NCI-H1092 treated with DMSO at 0.1 percent for 48 hours (cell line): ENCODE data around the gene PRKCE.
"Not testable (repeated sequence)": the region's sequence is repeated elsewhere in the genome, so short reads cannot be mapped to it uniquely, and the experiment has no call there.

Experiments
- DNase-seq: peaks from one replicate; lab custom pipeline; 2025; lab: John Stamatoyannopoulos, UW

Gene PRKCE

DNA sequence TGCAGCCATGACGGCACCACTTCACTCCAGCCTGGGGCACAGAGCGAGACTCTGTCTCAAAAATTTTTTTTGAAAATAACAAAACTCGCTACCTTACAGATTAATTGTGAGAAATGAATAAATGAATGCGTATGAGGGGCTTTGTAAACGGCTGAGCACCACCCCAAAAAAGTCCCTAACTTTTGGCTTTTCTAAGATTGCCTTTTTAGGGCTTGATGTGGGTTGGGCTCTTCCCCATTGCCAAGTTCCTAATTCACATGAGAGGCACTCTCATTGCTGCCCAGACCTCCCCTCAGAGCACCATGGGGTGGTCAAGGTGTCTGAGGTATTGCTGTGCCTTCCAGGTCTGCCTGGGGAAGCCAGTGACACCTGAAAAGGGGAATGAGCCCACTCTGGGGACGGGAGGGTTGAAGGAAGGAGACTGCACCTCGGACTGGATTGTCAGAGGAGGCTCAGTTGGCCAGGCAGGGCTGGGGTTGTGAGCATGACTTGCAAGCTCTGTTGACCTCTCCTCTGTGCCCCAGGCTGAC, 186.4 kb downstream of the PRKCE start:
- DNase-seq: no peak

DNA sequence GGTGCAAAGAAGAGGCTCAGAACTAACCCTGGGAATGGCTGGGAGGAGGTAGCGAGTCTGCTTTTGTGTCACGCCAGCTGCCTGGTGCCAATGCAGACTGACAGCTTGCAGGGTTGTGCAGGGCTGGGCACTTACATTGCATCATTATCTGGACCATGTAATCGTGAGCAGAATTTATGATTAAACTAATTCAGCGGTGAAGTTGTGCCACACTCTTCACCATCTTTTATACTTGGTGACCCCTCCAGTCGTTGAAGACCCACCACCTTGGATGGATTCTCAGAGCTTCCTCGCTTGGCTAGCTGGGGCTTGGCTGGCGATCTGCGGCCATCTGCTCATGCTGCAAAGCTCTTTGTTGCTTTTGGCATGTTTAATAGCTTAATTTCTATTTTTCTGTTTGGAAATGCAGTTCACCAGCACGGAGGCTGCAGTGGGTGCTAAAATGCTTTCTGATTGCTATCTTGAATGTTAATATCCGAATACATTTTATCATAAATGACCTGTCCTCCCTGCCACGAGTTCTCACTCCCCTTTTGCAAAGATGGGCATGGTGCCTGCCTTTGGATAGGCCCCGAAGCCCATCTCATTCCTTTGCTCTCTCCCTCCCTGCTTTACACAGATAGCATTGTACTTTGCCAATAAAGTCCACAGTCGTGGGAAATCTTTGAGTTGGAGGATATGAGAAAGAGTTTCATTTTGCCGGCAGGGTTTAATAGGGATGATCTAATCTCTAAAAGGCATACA, 188.2 kb downstream of the PRKCE start:
- DNase-seq: no peak

DNA sequence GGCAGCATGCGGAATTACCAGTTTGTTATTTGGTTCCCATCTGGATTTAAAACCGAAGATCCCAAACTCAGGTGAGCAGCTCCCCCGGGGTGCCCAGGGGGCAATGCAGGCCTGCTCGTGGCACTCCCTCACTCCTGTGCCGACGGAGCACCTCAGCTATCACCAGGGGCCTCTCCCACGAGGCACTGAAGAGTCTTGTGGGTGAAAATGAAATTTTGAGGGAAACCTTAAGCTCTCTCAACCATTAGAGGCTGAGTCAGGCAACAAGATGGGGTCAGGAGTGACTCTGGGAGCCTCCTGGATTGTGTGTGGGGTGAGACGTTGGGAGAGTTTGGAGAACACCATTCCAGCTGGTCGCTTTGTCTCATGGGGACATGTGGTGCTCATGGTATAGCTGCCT, 189.0 kb downstream of the PRKCE start:
- DNase-seq: no peak

DNA sequence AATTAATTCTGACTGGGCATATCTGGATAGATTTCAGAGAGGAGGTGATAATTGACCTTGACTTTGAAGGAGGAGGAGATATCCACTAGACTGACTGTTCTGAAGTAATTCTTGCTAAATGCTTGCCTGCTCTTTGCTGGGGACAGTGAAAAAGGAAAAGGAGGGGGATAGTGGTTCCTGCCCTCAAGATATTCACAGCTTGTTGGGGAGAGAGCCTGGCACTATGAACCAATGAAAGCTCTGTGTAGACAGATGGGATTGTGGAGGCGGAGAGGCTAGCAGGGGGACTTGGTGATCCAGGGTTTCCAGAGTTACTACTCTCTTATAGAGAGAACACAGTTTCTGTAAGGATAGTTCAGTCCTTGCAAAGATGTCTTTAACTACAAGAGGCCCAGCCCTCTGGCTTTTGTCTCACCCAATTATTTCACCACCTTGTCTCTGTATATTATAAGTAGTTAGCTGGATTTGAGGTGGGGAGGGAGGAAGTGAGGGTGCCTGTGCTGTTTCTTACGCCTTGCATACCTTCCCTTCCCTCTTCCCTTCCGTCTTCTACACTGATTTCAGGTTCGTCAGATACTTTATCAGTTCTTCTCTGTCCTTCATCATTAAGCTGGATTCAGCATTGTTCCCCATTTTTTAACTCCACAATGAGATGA, 190.4 kb downstream of the PRKCE start:
- no peak for DNase-seq

DNA sequence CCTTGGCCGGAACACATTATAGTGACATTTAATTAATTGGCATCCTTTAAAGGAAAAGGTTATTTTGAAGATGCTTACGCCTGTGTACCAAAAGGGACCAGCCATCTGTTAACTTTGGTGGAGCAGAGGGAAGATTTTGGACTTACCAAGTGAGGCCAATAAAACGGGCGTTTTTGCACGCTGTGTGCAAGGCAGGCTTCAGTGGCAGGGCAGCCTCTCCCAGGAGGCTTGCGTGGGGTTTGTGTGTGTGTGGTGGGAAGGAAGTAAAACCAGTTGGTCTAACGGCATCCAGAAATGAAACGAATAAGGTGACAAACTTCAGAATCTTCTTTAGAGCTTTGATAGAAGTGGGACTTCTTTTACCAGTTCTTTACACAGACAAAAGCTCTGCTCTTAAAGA, 191.7 kb downstream of the PRKCE start:
- no peak for DNase-seq

DNA sequence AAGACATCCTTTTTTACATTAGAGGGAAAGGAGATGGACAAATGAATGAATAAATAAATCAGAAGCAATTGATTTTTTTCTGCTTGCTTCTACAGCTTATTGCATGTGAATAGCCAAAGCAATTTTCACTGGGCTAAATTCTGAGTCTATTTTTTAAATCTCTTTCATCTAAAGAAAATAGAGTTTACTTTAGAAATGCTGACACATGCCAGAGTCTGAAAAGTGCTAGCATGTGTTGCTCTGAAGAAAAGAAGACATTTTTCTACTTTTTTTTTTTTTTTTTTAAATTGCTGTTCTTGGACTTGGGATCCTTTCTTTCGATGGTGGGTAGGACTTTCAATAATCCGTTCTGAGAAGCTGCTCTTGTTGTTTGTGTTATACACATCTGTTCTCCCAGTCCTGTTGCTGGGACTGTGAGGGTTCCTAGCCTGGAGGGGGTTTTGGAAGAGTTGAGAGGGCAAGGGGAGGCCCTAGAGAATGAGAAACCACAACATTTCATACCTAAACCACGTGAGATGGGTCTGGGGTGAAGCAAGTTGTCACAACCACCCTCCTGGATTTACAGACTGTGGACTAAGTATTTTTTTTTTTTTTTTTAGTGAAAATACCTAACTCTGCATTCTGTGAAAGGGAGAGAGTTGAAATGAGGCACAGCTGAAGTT, 193.5 kb downstream of the PRKCE start:
- no peak for DNase-seq

DNA sequence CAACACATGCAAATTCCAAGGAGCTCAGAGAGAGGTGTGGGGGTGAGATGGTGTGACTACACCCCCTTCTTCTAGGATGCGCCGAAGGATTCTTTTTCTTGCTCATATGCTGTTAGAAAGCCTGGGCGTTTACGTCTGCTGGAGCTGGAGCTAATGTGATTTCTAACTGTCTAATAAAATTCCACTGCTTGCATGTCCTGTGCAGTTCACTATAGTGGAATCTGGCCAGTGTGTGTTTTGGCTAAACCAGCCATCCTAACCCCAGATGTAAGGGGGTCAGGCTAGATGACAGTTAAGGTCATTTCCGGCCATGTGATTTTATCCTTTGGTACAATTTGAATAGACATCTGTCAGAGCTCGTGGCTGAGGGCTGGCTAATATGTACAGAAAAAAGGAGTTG, 194.1 kb downstream of the PRKCE start:
- DNase-seq: no peak

DNA sequence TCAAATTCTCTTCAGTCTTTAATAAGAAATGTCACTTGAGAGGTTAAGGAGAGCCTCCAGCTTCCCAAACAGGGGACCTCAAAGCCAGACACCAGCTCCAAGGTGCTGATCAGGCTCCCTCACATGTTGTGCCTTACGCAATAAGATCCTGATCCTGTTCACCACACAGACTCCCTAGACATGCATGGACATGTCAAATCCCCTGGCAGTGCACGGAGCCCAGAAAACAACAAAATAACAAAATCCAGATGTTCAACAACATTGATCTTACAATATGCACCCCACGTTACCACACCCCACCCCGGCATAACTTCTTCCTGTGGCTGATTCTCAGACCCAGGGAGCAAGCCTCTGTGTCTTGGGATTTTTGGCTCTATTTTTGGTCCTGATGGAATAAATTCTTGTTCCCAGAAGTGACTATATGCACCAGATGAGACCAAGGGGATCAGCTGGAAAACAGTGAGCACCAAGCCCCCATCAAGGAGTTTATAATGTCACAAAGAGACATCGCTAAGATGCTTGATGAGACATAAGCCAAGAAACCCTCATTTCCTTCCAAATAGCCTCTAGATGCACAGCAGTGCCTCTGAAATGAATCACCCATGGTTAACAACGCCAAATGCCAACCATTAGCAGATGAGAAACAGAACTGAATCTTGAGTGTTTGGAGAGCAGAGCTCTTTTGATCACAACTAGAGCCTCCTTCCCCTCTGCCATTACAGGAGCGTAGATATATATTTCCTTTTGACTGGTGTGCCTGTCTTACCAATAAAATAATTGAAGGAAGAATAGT, 198.2 kb downstream of the PRKCE start:
- DNase-seq: no peak

DNA sequence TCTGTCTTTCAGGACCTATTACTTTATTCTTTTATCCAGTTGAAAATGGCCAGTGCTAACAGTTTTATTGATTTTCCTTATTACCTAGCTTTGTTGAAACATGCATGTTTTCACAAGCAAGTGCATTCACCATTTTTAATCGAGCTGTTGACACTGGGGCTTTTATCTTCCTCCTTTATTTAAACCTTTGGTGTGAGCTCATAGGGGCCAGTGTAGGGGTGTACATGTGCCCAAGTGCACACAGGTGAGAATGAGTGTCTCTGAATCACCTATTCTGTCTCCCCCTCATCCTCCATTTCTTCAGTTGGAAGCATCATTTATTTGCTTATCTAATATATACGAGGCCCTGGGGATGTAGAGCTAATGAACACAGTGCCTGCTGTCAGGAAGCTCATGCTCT, 199.1 kb downstream of the PRKCE start:
- no peak for DNase-seq

DNA sequence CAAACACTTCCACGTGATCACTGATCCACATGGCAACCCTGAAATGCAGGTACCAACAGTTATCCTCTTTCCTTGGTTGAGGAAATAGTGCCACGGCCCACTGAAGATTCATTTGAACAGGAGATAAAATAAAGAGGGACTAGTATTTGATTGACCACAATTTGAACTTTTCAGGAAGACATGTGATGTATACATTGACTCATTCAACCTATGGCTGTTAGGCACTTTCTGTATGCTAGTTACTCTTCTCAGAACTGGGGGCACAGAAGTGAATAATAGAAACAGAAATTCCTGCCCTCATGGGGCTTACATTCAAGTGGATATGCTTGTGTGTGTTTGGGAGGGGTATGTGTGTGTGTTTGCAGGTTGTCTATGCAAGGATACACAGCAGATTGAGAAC, 199.6 kb downstream of the PRKCE start:
- no peak for DNase-seq

DNA sequence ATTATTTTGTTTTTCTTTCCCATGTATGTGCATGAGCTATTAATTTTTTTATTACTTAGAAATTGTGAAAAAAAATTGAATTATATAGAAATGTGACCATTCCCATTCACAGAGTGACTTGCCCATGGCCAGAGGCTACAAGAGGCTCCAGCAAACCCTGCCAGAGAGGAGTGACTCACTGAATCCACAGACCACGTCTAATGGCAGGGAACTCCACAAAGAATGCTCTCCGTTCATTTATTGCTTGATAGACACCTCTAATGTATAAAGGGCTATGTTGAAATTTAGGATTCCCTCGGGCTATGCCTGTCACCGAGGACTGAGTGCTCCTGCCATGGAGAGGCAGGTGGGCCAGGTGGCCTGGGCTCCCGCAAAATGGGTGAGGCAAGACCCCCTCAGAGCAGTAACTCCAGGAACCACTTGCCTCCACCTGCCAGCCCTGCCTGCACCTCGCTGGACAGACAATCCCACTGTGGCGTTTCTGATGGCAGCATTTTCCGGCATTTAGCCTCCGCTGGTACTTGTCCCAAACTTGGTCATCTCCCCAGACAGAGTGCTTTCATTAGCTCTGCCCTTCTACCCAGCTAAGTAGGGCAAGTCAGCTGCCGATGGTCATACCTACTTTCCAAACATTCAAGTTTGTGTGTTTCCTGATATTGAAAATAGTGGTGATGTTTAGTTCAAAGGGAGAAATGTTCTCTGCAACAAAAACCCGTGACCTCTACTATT, 200.3 kb downstream of the PRKCE start:
- no peak for DNase-seq

DNA sequence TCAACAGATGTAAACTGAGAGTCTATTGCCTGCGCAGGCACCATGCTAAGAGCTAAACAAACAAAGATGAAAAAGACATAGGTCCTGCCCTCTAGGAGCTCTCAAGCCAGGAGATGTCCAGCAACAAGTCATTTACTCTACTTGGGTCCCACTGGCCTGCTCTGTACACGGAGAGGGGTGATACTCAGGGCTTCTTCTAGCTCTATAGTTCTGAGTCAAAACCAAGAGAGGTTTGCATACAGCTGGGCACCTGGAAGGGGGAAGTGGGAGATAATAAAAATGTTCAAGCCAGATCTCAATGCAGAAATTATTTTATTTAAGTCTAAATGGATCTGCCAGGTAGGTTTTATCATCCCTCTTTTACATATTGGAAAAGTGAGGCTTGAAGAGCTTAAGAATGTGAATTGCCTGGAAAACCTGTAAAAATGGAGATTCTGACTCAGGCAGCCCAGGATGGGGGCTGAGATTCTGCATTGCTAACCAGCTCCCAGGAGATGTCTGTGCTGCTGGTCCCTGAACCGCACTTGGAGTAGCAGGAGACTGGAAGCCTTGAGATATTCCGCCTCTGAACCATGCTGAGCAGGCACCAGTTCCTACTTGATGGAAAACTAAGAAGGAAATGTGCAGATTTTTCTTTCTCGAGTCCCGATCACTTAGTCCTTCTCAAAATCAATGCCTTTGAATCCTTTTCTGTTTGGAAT, 201.1 kb downstream of the PRKCE start:
- no peak for DNase-seq

DNA sequence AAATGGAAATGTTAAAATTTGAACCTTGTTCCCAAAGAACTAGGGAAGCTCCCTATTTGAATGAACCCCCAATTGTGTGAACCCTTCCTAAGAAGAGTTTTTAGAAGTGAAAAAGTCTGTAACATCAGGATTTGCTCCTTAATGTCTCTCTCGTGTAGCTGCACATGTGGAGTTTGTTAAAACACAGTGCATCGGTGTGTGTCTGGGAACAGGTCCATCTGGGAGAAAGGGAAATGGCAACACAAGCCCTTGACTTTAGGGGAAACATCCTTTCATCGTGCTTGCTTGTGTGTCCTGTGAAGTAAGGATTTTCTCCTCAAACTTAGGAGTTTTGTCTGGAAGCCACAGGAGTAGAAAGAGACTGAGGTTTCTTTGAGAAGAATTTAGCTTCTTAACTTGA, 203.9 kb downstream of the PRKCE start:
- DNase-seq: no peak

DNA sequence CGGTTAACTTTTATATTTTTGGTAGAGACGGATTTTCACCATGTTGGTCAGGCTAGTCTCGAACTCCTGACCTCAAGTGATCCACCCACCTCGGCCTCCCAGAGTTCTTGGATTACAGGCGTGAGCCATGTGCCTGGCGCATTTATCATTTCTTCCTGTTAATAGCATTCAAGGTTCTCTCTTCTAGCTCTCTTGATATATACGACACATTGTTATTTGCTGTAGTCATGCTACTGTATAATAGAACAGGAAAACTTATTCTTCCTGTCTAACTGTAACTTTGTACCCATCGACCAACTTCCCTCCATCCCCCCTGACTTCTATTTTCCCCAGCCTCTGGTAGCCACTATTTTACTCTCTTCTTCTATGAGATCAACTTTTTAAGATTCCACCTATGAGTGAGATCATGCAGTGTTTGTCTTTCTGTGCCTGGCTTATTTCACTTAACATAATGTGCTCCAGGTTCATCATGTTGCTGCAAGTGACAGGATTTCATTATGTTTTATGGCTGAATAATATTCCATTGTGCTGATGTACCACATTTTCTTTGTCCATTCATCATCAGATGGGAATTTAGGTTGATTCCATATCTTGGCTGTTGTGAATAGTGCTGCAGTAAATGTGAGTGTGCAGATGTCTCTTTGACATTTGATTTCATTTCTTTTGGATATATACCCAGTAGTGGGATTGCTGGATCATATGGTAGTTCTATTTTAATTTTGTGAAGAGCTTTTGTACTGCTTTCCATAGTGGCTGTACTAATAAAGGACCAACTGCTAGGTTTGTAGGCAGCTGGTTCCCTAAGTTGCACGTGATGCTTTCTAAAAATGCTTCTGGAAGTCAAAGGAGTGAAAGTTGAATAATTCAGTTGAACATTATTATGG, 205.2 kb downstream of the PRKCE start:
- DNase-seq: no peak

DNA sequence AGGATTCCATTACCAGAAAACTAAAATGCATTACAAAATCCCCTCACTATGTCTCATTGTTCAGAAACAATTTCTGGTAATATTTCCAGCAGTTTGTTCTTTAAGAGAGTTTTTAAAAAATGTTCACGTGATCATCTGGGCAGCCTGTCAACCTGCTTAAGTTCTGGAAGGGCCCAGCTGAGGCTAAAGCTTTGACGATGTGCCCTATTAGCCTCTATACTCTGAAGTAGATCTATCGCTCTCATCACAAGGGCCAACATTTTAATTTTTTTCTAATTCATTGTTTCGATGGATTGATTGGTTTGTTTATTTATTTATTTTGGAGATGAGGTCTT, 205.8 kb downstream of the PRKCE start:
- DNase-seq: no peak

DNA sequence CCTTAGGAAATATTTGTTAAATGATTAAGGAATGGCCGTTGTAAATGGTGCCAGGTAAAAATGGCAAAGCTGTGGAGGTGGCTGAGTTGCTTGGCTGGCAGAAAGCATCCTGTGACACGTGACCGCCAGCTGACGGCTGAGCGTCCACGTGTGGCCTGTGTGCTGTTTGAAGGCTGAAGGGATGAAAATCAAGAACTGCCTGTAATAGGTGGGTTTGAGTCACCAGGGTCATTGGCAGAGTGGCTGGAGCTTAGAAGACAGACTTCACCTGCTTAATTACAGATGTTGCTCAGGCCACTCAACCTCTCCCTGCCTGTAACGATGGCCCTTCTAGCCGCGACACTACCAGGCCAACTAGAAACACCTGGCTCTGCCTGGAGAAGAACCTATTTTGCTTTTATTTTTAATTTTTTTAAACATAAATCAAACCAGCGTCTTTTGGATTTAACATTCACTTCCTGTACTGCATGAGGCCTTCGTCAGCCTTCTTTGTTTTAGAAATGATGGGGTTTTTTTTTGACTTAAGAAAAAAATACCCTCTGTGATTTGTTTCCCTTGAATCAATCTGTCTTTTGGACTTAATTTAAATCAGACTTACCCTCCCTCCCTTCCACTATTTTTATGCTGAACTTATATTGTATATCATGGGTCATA, 206.5 kb downstream of the PRKCE start:
- no peak for DNase-seq

DNA sequence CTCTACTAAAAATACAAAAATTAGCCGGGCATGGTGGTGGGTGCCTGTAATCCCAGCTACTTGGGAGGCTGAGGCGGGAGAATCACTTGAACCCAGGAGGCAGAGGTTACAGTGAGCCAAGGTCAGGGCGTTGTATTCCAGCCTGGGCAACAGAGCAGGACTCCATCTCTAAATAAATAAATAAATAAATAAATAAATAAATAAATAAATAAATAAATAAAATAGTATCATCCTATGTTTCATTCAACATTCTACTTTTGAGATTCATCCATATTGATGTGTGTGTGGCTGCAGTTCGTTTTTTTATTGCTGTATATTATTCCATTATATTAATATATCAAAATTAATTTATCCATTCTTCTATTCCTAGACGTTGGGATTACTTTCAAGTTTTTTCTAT, 207.4 kb downstream of the PRKCE start:
- not testable (repeated sequence) for DNase-seq

DNA sequence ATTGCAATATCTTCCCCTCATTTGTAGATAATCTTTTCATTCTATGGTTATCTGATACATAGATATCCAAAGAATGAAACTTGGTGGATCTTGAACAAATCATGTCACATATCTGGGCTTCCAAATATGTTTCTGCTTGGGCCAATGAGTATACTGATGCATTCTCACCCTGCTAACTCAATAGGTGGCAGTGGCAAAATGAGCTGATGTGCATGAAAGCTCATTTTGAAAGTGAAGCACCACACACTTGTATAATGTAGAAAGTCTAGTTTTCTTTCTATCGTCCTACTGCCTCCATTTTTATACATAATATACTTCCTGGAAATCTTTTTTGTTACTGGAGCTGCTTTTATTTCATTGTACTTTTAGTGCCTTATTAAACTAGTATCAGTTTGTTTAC, 208.2 kb downstream of the PRKCE start:
- DNase-seq: no peak
